Measurements from ENCODE around the gene FCHSD2. TPM values are rescaled to one million over a fixed set of nuclear protein-coding genes. Genes with fewer than 3 reads are reported as not detected.
A peak's percentile ranks its signal among the peaks of the same experiment; 100 is the strongest.

Gene FCHSD2
- total and polyA plus RNA-seq, 4 donors = 7.6 to 18.7 (median 9.9) TPM

- Histone ChIP-seq H3K36me3 (ENCODE audit: control insufficient read depth in 4 of 4, insufficient read depth in 3 of 4, low read depth in 1 of 4, low read length in 3 of 4) (peaks cover 0 to 12% (median 8%) of the 10 kb centered on the region in 4 donors), H3K9ac (ENCODE audit: low read depth in 1 of 2, low read length in 2 of 2) (no peak overlapping the region), H3K4me1 (ENCODE audit: control insufficient read depth in 4 of 4, insufficient read depth in 4 of 4, low read length in 3 of 4) (no peaks in the 10 kb centered on the region), H3K4me3 (ENCODE audit: low read depth in 1 of 3, low read length in 3 of 3) (no peak overlapping the region), H3K9me3 (ENCODE audit: control insufficient read depth in 4 of 4, low read length in 3 of 4) (no peaks in the 10 kb centered on the region), H3K27ac (ENCODE audit: low read depth in 1 of 2, low read length in 2 of 2) (no peak overlapping the region), H3K27me3 (ENCODE audit: control insufficient read depth in 4 of 4, insufficient read depth in 4 of 4, low read length in 3 of 4) (no peaks in the 10 kb centered on the region)
- 98% methylated on average over 5 of the region's 5 CpGs for WGBS
- DNase-seq (ENCODE audit: low spot score) = no peak
- no peak for TF ChIP-seq YY1 (IDR thresholded peaks at IDR 0.05)
- TF ChIP-seq HNF4A (conservative IDR thresholded peaks at IDR 0.05) = no peak
- TF ChIP-seq RAD21 (IDR thresholded peaks at IDR 0.05) = no peak
Observed at GRCh38 chr11:72867970-72868369, 274.1 kb downstream of the FCHSD2 start.

GRCh38 chr11:72864702-72865655 lies 277.1 kb downstream of the FCHSD2 start:
- no peak for DNase-seq (ENCODE audit: low spot score)
- WGBS = 61% methylated on average over 5 of the region's 5 CpGs
- H3K4me3 ChIP-seq (ENCODE audit: low read depth in 1 of 3, low read length in 3 of 3) = no peak overlapping the region
- H3K9me3 ChIP-seq (ENCODE audit: control insufficient read depth in 4 of 4, low read length in 3 of 4) = no peaks in the 10 kb centered on the region
- TF ChIP-seq RAD21 (IDR thresholded peaks at IDR 0.05) = no peak
- TF ChIP-seq FOXA1 (IDR thresholded peaks at IDR 0.05) = no peak
- TF ChIP-seq SP1 (IDR thresholded peaks at IDR 0.05) = no peak
- TF ChIP-seq RXRA (IDR thresholded peaks at IDR 0.05) = peak in 1 of 2 donors; percentile 15
- TF ChIP-seq NR2F2 (IDR thresholded peaks at IDR 0.05) = peak; percentile 18
- TF ChIP-seq JUND (IDR thresholded peaks at IDR 0.05) = peak in 1 of 2 donors; percentile 35
- peaks cover 0 to 12% (median 9%) of the 10 kb centered on the region in 4 donors for H3K36me3 ChIP-seq (ENCODE audit: control insufficient read depth in 4 of 4, insufficient read depth in 3 of 4, low read depth in 1 of 4, low read length in 3 of 4)
- peak overlapping the region in 1 of 2 donors; percentile 12 for H3K27ac ChIP-seq (ENCODE audit: low read depth in 1 of 2, low read length in 2 of 2)
- no peaks in the 10 kb centered on the region for H3K27me3 ChIP-seq (ENCODE audit: control insufficient read depth in 4 of 4, insufficient read depth in 4 of 4, low read length in 3 of 4)
- no peaks in the 10 kb centered on the region for H3K4me1 ChIP-seq (ENCODE audit: control insufficient read depth in 4 of 4, insufficient read depth in 4 of 4, low read length in 3 of 4)
- no peak overlapping the region for H3K9ac ChIP-seq (ENCODE audit: low read depth in 1 of 2, low read length in 2 of 2)

- TF ChIP-seq ATF3 (IDR thresholded peaks at IDR 0.05) = no peak
- no peak for TF ChIP-seq NR2F2 (IDR thresholded peaks at IDR 0.05)
- no peak for TF ChIP-seq FOXA1 (IDR thresholded peaks at IDR 0.05)
- no peak for TF ChIP-seq SP1 (IDR thresholded peaks at IDR 0.05)
- TF ChIP-seq EGR1 (IDR thresholded peaks at IDR 0.05; ENCODE audit: low read depth in 2 of 2) = no peak
- TF ChIP-seq TAF1 (conservative IDR thresholded peaks at IDR 0.05) = no peak
- TF ChIP-seq RXRA (IDR thresholded peaks at IDR 0.05) = no peak
- no peak for TF ChIP-seq GABPA (IDR thresholded peaks at IDR 0.05 in 1 of 2, conservative IDR thresholded peaks at IDR 0.05 in 1 of 2)
- no peak for TF ChIP-seq YY1 (IDR thresholded peaks at IDR 0.05)
- TF ChIP-seq REST (IDR thresholded peaks at IDR 0.05) = no peak
- TF ChIP-seq MAX (IDR thresholded peaks at IDR 0.05) = no peak
- no peaks in the 10 kb centered on the region for H3K27me3 ChIP-seq (ENCODE audit: control insufficient read depth in 4 of 4, insufficient read depth in 4 of 4, low read length in 3 of 4)
- no peak overlapping the region for H3K27ac ChIP-seq (ENCODE audit: low read depth in 1 of 2, low read length in 2 of 2)
- peaks cover 0 to 14% (median 11%) of the 10 kb centered on the region in 4 donors for H3K36me3 ChIP-seq (ENCODE audit: control insufficient read depth in 4 of 4, insufficient read depth in 3 of 4, low read depth in 1 of 4, low read length in 3 of 4)
- no peaks in the 10 kb centered on the region for H3K4me1 ChIP-seq (ENCODE audit: control insufficient read depth in 4 of 4, insufficient read depth in 4 of 4, low read length in 3 of 4)
- no peaks in the 10 kb centered on the region for H3K9me3 ChIP-seq (ENCODE audit: control insufficient read depth in 4 of 4, low read length in 3 of 4)
- 74% methylated on average over 1 of the region's 1 CpG for WGBS
- no peak overlapping the region for H3K4me3 ChIP-seq (ENCODE audit: low read depth in 1 of 3, low read length in 3 of 3)
- no peak for DNase-seq (ENCODE audit: low spot score)
- no peak overlapping the region for H3K9ac ChIP-seq (ENCODE audit: low read depth in 1 of 2, low read length in 2 of 2)
Observed at GRCh38 chr11:72863916-72864315, 278.2 kb downstream of the FCHSD2 start.

Measured in liver (tissue), 9 donors.